Measurements from ENCODE around the gene TGFA.

The TGFA gene

DNA sequence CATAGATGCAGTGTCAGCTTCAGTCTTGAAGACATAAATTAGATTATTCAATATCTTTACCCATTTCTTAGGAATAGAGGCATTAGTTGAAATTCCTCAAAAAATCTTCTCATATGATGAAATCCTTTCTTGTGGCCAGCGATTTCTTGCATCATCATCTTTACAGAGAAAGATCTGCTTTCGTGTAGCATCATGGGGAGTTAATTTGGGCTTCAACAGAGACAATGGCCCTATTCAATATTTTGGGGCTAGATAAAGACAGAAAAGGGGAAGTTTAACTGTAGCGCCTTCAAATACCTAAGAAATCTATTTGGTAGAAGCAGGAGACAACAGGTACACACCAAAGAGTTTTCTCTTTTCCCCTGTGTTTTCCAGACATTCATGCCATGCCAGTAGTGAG lies 73.8 kb downstream of the TGFA start:
- no peak overlapping the region for H3K4me3 ChIP-seq (replicated peaks; ENCODE audit: low read depth, low read length)
- no peak for DNase-seq (ENCODE audit: low read depth)
- TF ChIP-seq, protein P1, sequence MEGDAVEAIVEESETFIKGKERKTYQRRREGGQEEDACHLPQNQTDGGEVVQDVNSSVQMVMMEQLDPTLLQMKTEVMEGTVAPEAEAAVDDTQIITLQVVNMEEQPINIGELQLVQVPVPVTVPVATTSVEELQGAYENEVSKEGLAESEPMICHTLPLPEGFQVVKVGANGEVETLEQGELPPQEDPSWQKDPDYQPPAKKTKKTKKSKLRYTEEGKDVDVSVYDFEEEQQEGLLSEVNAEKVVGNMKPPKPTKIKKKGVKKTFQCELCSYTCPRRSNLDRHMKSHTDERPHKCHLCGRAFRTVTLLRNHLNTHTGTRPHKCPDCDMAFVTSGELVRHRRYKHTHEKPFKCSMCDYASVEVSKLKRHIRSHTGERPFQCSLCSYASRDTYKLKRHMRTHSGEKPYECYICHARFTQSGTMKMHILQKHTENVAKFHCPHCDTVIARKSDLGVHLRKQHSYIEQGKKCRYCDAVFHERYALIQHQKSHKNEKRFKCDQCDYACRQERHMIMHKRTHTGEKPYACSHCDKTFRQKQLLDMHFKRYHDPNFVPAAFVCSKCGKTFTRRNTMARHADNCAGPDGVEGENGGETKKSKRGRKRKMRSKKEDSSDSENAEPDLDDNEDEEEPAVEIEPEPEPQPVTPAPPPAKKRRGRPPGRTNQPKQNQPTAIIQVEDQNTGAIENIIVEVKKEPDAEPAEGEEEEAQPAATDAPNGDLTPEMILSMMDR (IDR thresholded peaks at IDR 0.05; ENCODE audit: low read length, missing control alignments) = no peak

DNA sequence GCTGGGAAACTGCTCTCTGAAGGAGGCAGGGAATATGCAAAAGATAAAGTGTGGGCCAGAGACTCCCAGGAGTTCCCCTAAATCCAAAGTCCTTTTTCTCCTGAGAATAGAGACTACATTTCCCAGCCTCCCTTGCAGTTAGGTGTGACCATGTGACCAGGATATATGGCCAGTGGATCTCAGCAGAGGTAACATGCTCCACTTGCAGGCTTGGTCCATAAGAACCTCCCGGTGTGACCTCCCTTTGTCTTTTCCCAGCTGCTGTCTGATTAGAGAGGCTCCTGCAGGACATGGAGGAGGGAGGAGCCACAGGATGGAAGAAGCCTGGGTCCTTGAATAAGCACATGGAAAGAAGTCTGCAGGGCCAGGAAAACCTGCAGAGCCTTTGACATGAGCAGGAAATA lies 76.2 kb downstream of the TGFA start:
- no peak for DNase-seq (ENCODE audit: low read depth)
- TF ChIP-seq, protein P1 (IDR thresholded peaks at IDR 0.05; ENCODE audit: low read length, missing control alignments) = no peak
- no peak overlapping the region for H3K4me3 ChIP-seq (replicated peaks; ENCODE audit: low read depth, low read length)

DNA sequence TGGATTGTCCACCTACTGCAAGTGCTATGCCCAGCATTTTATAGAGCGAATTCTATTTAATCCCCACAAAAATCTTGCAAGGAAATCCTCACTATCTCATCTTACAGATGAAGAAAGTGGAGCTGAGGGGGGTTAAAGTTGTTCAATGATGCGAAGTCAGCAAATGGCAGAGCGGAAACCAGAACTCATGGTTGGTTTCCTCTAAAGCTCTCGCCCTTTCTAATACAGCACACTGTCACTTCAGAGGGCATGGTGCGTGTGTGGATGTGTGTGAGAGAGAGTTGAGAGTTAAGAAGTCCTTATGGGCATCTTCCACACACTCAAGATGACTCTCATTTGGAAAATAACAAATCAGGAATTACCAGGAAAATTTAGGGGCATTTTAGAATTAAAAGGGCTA lies 78.4 kb downstream of the TGFA start:
- TF ChIP-seq, protein P1 (IDR thresholded peaks at IDR 0.05; ENCODE audit: low read length, missing control alignments) = no peak
- no peak for DNase-seq (ENCODE audit: low read depth)
- H3K4me3 ChIP-seq (replicated peaks; ENCODE audit: low read depth, low read length) = no peak overlapping the region

- H3K4me3 ChIP-seq (replicated peaks; ENCODE audit: low read depth, low read length) = no peak overlapping the region
- no peak for DNase-seq (ENCODE audit: low read depth)
- TF ChIP-seq, protein P1 (IDR thresholded peaks at IDR 0.05; ENCODE audit: low read length, missing control alignments) = no peak
Observed at GRCh38 chr2:70474256-70474848, 79.3 kb downstream of the TGFA start.

DNA sequence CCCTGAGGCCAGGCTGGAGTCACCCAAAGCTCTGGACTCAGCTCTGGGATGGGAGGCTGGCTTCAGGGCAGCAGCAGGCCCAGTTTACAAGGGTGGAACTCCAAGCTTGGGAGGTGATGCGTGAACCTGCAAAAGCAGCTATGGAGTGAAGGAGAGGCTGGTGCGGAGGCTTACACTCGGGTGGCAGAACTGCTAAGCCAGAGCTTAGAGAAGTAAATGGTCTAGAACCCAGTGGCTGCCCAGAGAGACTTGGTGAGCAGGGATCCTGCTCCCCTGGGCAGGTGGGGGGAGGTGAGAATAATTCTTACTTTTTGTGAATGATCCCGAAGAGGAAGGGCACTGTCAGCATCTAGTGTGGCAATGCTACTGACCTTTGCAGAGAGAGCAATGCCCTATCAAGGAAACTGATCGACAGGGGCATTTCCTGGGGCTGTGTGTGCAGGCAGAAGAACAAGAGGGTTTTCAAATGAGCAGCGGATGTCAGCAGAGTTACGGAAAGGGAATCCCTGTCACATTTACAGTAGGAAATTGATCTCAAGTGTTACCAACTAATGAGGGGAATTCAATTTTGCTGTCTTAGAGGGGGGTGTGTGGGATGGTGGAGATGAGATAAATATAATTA lies 80.4 kb downstream of the TGFA start:
- TF ChIP-seq, protein P1 (IDR thresholded peaks at IDR 0.05; ENCODE audit: low read length, missing control alignments) = no peak
- no peak for DNase-seq (ENCODE audit: low read depth)
- H3K4me3 ChIP-seq (replicated peaks; ENCODE audit: low read depth, low read length) = no peak overlapping the region

- TF ChIP-seq, protein P1 (IDR thresholded peaks at IDR 0.05; ENCODE audit: low read length, missing control alignments) = no peak
- DNase-seq (ENCODE audit: low read depth) = peak; percentile 11
- H3K4me3 ChIP-seq (replicated peaks; ENCODE audit: low read depth, low read length) = no peak overlapping the region
Observed at GRCh38 chr2:70472221-70472890, 81.3 kb downstream of the TGFA start.

Measured in fibroblast of pulmonary artery (primary cell).